H1 (cell line): ENCODE data around the gene CNRIP1. TPM values are rescaled to one million over a fixed set of nuclear protein-coding genes. Genes with fewer than 3 reads are reported as not detected.

Experiments
- CTCF ChIA-PET: fragments of 300-600 bp; sonication (Branson Sonifier 250); formaldehyde crosslinking; loops from one replicate; lab custom pipeline; 2021; ENCODE audit not compliant: partially characterized antibody; lab: Charles Lee
- POLR2A ChIA-PET: fragments of 300-600 bp; sonication (Branson Sonifier 250); formaldehyde crosslinking; loops from one replicate; lab custom pipeline; 2021; ENCODE audit warnings: inconsistent platforms; ENCODE audit not compliant: partially characterized antibody; lab: Charles Lee
- DNase-seq, 2 experiments: peaks; one replicate each; pipeline versions ENCODE4 v3.0.0 to v3.0.0-alpha.2; 2010 to 2022; ENCODE audit warnings: low spot score in 2 of 2, low read depth in 1 of 2, mixed read lengths in 1 of 2
- FAIRE-seq: peaks from 2 replicates; lab custom pipeline; 2011; peaks lifted over from hg19 to GRCh38; lab: Jason Lieb, UNC
- H2AFZ ChIP-seq: 2 replicates; pipeline ENCODE4 v1.8.1; 2012; ENCODE audit warnings: low read length, inconsistent platforms
- H2AK5ac ChIP-seq: 2 replicates; pipeline ENCODE4 v1.6.1; 2013; ENCODE audit warnings: low read depth, low read length
- H2BK120ac ChIP-seq: replicated peaks from 2 replicates; pipeline ENCODE3; 2013; ENCODE audit warnings: low read depth, low read length, inconsistent platforms
- H2BK12ac ChIP-seq: 2 replicates; pipeline ENCODE4 v1.6.1; 2013; ENCODE audit warnings: low read depth, low read length
- H2BK15ac ChIP-seq: 2 replicates; pipeline ENCODE4 v1.6.1; 2013; ENCODE audit warnings: low read length
- H2BK20ac ChIP-seq: 2 replicates; pipeline ENCODE4 v1.6.1; 2013; ENCODE audit warnings: low read length
- H2BK5ac ChIP-seq: 2 replicates; pipeline ENCODE4 v1.6.1; 2013; ENCODE audit warnings: low read depth, low read length
- H3K14ac ChIP-seq: 2 replicates; pipeline ENCODE4 v1.6.1; 2013; ENCODE audit warnings: inconsistent platforms; ENCODE audit not compliant: insufficient read length
- H3K18ac ChIP-seq: 2 replicates; pipeline ENCODE4 v1.6.1; 2013; ENCODE audit warnings: low read length; ENCODE audit errors: extremely low read depth
- H3K23ac ChIP-seq: 2 replicates; pipeline ENCODE4 v1.6.1; 2013; ENCODE audit warnings: inconsistent platforms; ENCODE audit not compliant: insufficient read length
- H3K23me2 ChIP-seq: 2 replicates; pipeline ENCODE4 v1.6.1; 2013; ENCODE audit warnings: low read depth, low read length
- H3K27ac ChIP-seq: 2 replicates; pipeline ENCODE4 v1.6.1; 2011; ENCODE audit warnings: low read depth, low read length, inconsistent platforms
- H3K27me3 ChIP-seq, 4 experiments: replicated peaks in 1 of 4; 1 replicate in 1 of 4; 2 replicates in 3 of 4; pipeline versions ENCODE4 v1.6.1 to v1.8.1; 2011 to 2013; ENCODE audit warnings: low read length in 3 of 4, mild to moderate bottlenecking in 3 of 4, inconsistent platforms in 2 of 4, mixed read lengths in 2 of 4, moderate library complexity in 1 of 4; ENCODE audit not compliant: control insufficient read depth in 3 of 4, insufficient read depth in 3 of 4; ENCODE audit errors: extremely low read depth in 1 of 4
- H3K36me3 ChIP-seq, 4 experiments: 2 replicates each; pipeline versions ENCODE4 v1.6.1 to v1.8.1; 2011 to 2013; ENCODE audit warnings: mild to moderate bottlenecking in 4 of 4, low read length in 3 of 4, moderate library complexity in 2 of 4, control low read depth in 1 of 4, inconsistent platforms in 1 of 4; ENCODE audit not compliant: insufficient read depth in 4 of 4, control insufficient read depth in 2 of 4
- H3K4ac ChIP-seq: replicated peaks from 2 replicates; pipeline ENCODE3; 2013; ENCODE audit warnings: low read length, low read depth, mixed read lengths, inconsistent platforms; ENCODE audit not compliant: insufficient read length
- H3K4me1 ChIP-seq, 4 experiments: replicated peaks in 1 of 4; 1 replicate in 1 of 4; 2 replicates in 3 of 4; pipeline versions ENCODE4 v1.6.1 to v1.8.1; 2011 to 2013; ENCODE audit warnings: low read length in 3 of 4, inconsistent platforms in 2 of 4, mixed read lengths in 1 of 4; ENCODE audit not compliant: insufficient read depth in 4 of 4, control insufficient read depth in 3 of 4
- H3K4me2 ChIP-seq, 2 experiments: 2 replicates each; pipeline versions ENCODE4 v1.6.1 to v1.8.1; 2011 to 2013; ENCODE audit warnings: low read depth in 2 of 2, low read length in 2 of 2, control low read depth in 1 of 2, inconsistent platforms in 1 of 2, mild to moderate bottlenecking in 1 of 2; ENCODE audit not compliant: insufficient read depth in 1 of 2
- H3K4me3 ChIP-seq, 4 experiments: fragments of 200-600, 300-600 bp in 1 of 4; sonication (generic), shearing (Covaris generic), sonication (Bioruptor Twin) in 1 of 4; 2 replicates each; pipeline versions ENCODE4 v1.5.1 to v1.8.1; 2011 to 2016; ENCODE audit warnings: low read length in 4 of 4, low read depth in 3 of 4, control low read depth in 2 of 4, inconsistent platforms in 2 of 4, mild to moderate bottlenecking in 2 of 4, mixed read lengths in 1 of 4, moderate library complexity in 1 of 4; ENCODE audit not compliant: insufficient read depth in 2 of 4; ENCODE audit errors: extremely low read depth in 1 of 4
- H3K56ac ChIP-seq: replicated peaks from 2 replicates; pipeline ENCODE3; 2013; ENCODE audit warnings: low read depth, mild to moderate bottlenecking, mixed read lengths, low read length, inconsistent platforms; ENCODE audit not compliant: insufficient read length
- H3K79me1 ChIP-seq: 2 replicates; pipeline ENCODE4 v1.6.1; 2013; ENCODE audit warnings: low read depth, low read length, control low read depth
- H3K79me2 ChIP-seq, 2 experiments: 2 replicates each; pipeline versions ENCODE4 v1.6.1 to v1.8.1; 2012 to 2013; ENCODE audit warnings: low read length in 2 of 2, mild to moderate bottlenecking in 2 of 2, inconsistent platforms in 1 of 2; ENCODE audit not compliant: insufficient read depth in 2 of 2, control insufficient read depth in 1 of 2
- H3K9ac ChIP-seq, 4 experiments: replicated peaks in 1 of 4; 1 replicate in 1 of 4; 2 replicates in 3 of 4; pipeline versions ENCODE4 v1.6.1 to v1.8.1; 2011 to 2013; ENCODE audit warnings: low read depth in 3 of 4, low read length in 3 of 4, control low read depth in 2 of 4, mild to moderate bottlenecking in 2 of 4, moderate library complexity in 2 of 4, inconsistent platforms in 1 of 4; ENCODE audit errors: extremely low read depth in 1 of 4
- H3K9me3 ChIP-seq, 2 experiments: 2 replicates each; pipeline versions ENCODE4 v1.6.1 to v1.8.1; 2012 to 2013; ENCODE audit warnings: mild to moderate bottlenecking in 2 of 2, moderate library complexity in 2 of 2, control low read depth in 1 of 2, inconsistent platforms in 1 of 2, low read depth in 1 of 2, low read length in 1 of 2, mixed read lengths in 1 of 2; ENCODE audit not compliant: insufficient read depth in 2 of 2
- H4K20me1 ChIP-seq, 2 experiments: replicated peaks in 1 of 2; 2 replicates each; pipeline versions ENCODE3 to v1.8.1; 2011 to 2013; ENCODE audit warnings: inconsistent platforms in 2 of 2, low read length in 2 of 2, mild to moderate bottlenecking in 1 of 2; ENCODE audit not compliant: insufficient read depth in 2 of 2, control insufficient read depth in 1 of 2
- H4K5ac ChIP-seq: 2 replicates; pipeline ENCODE4 v1.6.1; 2013; ENCODE audit warnings: low read length, low read depth, mixed read lengths, inconsistent platforms; ENCODE audit not compliant: insufficient read length
- H4K8ac ChIP-seq: 2 replicates; pipeline ENCODE4 v1.8.0; 2013; ENCODE audit warnings: mild to moderate bottlenecking, moderate library complexity, low read length, inconsistent platforms; ENCODE audit not compliant: insufficient read depth; ENCODE audit errors: extremely low read depth
- H4K91ac ChIP-seq: replicated peaks from 2 replicates; pipeline ENCODE3; 2013; ENCODE audit warnings: low read length, mixed read lengths, inconsistent platforms; ENCODE audit not compliant: insufficient read length
- CHD2 ChIP-seq: IDR thresholded peaks from 2 replicates; pipeline ENCODE4 v1.6.1; 2012; ENCODE audit warnings: low read length, improper control_type of control experiment
- CTCF ChIP-seq, 3 experiments: IDR thresholded peaks; 1 replicate in 2 of 3; 2 replicates in 1 of 3; pipeline versions ENCODE4 v1.5.1 to v1.6.1; 2011; ENCODE audit warnings: low read length in 3 of 3, mild to moderate bottlenecking in 3 of 3, inconsistent platforms in 2 of 3, low read depth in 1 of 3, moderate library complexity in 1 of 3; ENCODE audit not compliant: insufficient read depth in 1 of 3; ENCODE audit errors: control extremely low read depth in 1 of 3
- E2F6 ChIP-seq: IDR thresholded peaks from 2 replicates; pipeline ENCODE4 v1.6.1; 2012; ENCODE audit warnings: inconsistent platforms
- EZH2 ChIP-seq: fragments of 200-600 bp; sonication (generic); IDR thresholded peaks from 2 replicates; pipeline ENCODE4 v1.7.1; 2012; ENCODE audit warnings: low read depth, mild to moderate bottlenecking, moderate library complexity, low read length, inconsistent platforms; ENCODE audit not compliant: severe bottlenecking
- POLR2A ChIP-seq, 2 experiments: IDR thresholded peaks; 1 replicate in 1 of 2; 2 replicates in 1 of 2; pipeline ENCODE4 v1.6.1; 2011; ENCODE audit warnings: low read depth in 2 of 2, low read length in 2 of 2, mild to moderate bottlenecking in 2 of 2; ENCODE audit errors: control extremely low read depth in 1 of 2
- RFX5 ChIP-seq: IDR thresholded peaks from 2 replicates; pipeline ENCODE4 v1.6.1; 2011; ENCODE audit warnings: low read depth, low read length, improper control_type of control experiment, borderline replicate concordance
- RNF2 ChIP-seq: fragments of 200-900, 300-1000 bp; sonication (generic); IDR thresholded peaks from 2 replicates; pipeline ENCODE4 v1.7.1; 2016; ENCODE audit warnings: borderline replicate concordance, low read depth, mild to moderate bottlenecking, antibody characterized with exemption, low read length; ENCODE audit not compliant: poor library complexity, severe bottlenecking; ENCODE audit errors: missing control alignments
- TAF1 ChIP-seq: IDR thresholded peaks from 2 replicates; pipeline ENCODE4 v1.6.1; 2011; ENCODE audit warnings: mild to moderate bottlenecking, low read depth, low read length
- TCF12 ChIP-seq: IDR thresholded peaks from 2 replicates; pipeline ENCODE4 v1.6.1; 2011; ENCODE audit warnings: low read depth, mild to moderate bottlenecking, low read length
- ZNF274 ChIP-seq: IDR thresholded peaks from 2 replicates; pipeline ENCODE4 v1.7.0; 2012; ENCODE audit warnings: low read length, borderline replicate concordance; ENCODE audit errors: extremely low read depth
- WGBS, 2 experiments: shearing (Covaris generic) in 1 of 2; methylation state at CpG; one replicate each; pipeline versions ENCODE4 v1.1.6 to v1.1.7; 2013 to 2015; ENCODE audit warnings: low lambda C conversion rate in 2 of 2, mixed read lengths in 2 of 2, inconsistent platforms in 1 of 2, low coverage in 1 of 2, missing lambda C conversion rate in 1 of 2; ENCODE audit not compliant: insufficient replicate concordance in 2 of 2, insufficient coverage in 1 of 2, insufficient read length in 1 of 2; ENCODE audit errors: extremely low coverage in 1 of 2, missing lambda C conversion rate in 1 of 2; 5-methylcytosine and 5-hydroxymethylcytosine counted together
- polyA plus RNA-seq, 7 experiments: library from polyadenylated mRNA; depleted of rRNA in 3 of 7; stranded (reverse) in 5 of 7; unstranded in 2 of 7; fragments of >200 nt in 5 of 7; fragments of 200-250 nt in 2 of 7; gene quantifications; 1 replicate in 5 of 7; 2 replicates in 1 of 7; 4 replicates in 1 of 7; pipeline versions ENCODE4 v1.2.1 to v1.2.3, GENCODE V29; 2011 to 2013; ENCODE audit warnings: missing spikeins in 2 of 7, mixed read lengths in 2 of 7
- total RNA-seq: library from RNA; stranded (reverse); fragmentation: NEBNext Ultra II Directional; extraction: Animal tissue kit (Norgen Biotek cat#: 25700); gene quantifications from 2 replicates; pipeline ENCODE4 v1.2.1, GENCODE V29; 2021

Gene CNRIP1
- total and polyA plus RNA-seq, 2 of the 8 experiments (the other 6 are each of a cell fraction or from before 2014, with no cell fraction given): 4.6 to 7.0 TPM

DNA sequence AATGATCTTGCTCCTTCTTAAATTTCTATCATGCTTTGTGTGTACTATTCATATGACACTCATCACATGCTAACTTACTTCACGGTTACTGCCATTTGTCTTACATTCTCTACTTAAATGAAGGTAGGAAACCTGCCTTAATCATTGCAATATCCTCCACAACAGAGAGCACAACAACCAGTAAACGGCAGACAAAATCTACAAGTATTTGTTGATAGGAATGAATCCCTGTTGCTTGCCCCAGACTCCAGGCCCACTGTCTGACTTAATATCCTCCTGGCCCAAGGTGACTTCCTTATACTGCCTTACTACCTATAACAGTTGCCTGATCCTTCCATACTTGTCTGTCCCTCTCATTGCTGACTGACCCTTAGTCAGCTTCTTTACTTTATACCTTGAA, 70.9 kb downstream of the CNRIP1 start:
- Histone ChIP-seq H4K91ac (no peak overlapping the region), H2AK5ac (no peak overlapping the region), H3K9ac (no peak overlapping the region), H3K9me3 (no peaks in the 10 kb centered on the region), H3K79me2 (peaks cover 44 to 85% of the 10 kb centered on the region in 2 experiments), H4K8ac (no peak overlapping the region), H3K23ac (no peak overlapping the region), H4K5ac (no peak overlapping the region), H3K79me1 (peaks cover 3% of the 10 kb centered on the region), H3K27ac (no peak overlapping the region), H3K14ac (no peak overlapping the region), H3K4me2 (peak overlapping the region in 1 of 2 experiments; percentile 3; a peak in 1 of 4 replicates), H3K36me3 (peaks cover 0 to 4% (median 0%) of the 10 kb centered on the region in 4 experiments; a peak in 1 of 8 replicates), H3K4ac (no peak overlapping the region), H2BK20ac (no peak overlapping the region), H2BK15ac (no peak overlapping the region), H2BK120ac (no peak overlapping the region), H2AFZ (no peak overlapping the region), H4K20me1 (peaks cover 23 to 34% of the 10 kb centered on the region in 2 experiments), H2BK5ac (no peak overlapping the region), H3K18ac (no peak overlapping the region), H3K4me3 (peak overlapping the region in 1 of 4 experiments; percentile 92; a peak in 1 of 8 replicates), H3K27me3 (no peaks in the 10 kb centered on the region), H3K23me2 (peaks cover 5% of the 10 kb centered on the region; the same call in 1 of the 2 replicates), H3K4me1 (peaks cover 0 to 12% (median 5%) of the 10 kb centered on the region in 4 experiments; a peak in 4 of 7 replicates), H3K56ac (no peak overlapping the region), H2BK12ac (no peak overlapping the region)
- 78% methylated on average over 2 of the region's 2 CpGs; no CpG with 5 or more reads in 1 of the 2 experiments for WGBS, 2 experiments
- ChIA-PET POLR2A (interaction anchor here (0.6 kb wide), 1 partner anchor 12 kb away, joined by 3 read pairs; no protein-coding TSS in a partner anchor), CTCF (interaction anchor here (0.6 kb wide), 1 partner anchor 35 kb away, joined by 3 read pairs; no protein-coding TSS in a partner anchor)
- no peak for DNase-seq
- no peak for FAIRE-seq
- TF ChIP-seq TCF12 (no peak), RFX5 (no peak), CTCF (IDR thresholded peaks at IDR 0.05; ENCODE audit: control extremely low read depth in 1 of 3, insufficient read depth in 1 of 3, low read depth in 1 of 3, low read length in 3 of 3) (no peak), POLR2A (IDR thresholded peaks at IDR 0.05; ENCODE audit: control extremely low read depth in 1 of 2, low read depth in 2 of 2, low read length in 2 of 2) (no peak), RNF2 (no peak), ZNF274 (no peak), TAF1 (no peak), CHD2 (no peak), EZH2 (no peak), E2F6 (no peak)
